OCI-LY7 (cell line): ENCODE data around the gene EIF4G3. TPM values are rescaled to one million over a fixed set of nuclear protein-coding genes. Genes with fewer than 3 reads are reported as not detected.

Experiments
- BruUV-seq: library from RNA; stranded (reverse); fragments of 400-500 nt; replicated peaks from 2 replicates; lab custom pipeline; 2021; lab: Mats Ljungman, UMichigan
- CTCF ChIA-PET: fragments of 300-600 bp; sonication (Branson Sonifier 250); formaldehyde crosslinking; loops from one replicate; lab custom pipeline; 2022; ENCODE audit warnings: antibody characterized with exemption; ENCODE audit not compliant: unreplicated experiment; lab: Charles Lee
- POLR2A ChIA-PET: fragments of 300-600 bp; sonication (Branson Sonifier 250); formaldehyde crosslinking; loops from one replicate; lab custom pipeline; 2022; ENCODE audit warnings: antibody characterized with exemption; lab: Charles Lee
- DNase-seq: peaks from one replicate; pipeline ENCODE4 v3.0.0-alpha.2; 2015; ENCODE audit warnings: low spot score
- H2AFZ ChIP-seq: fragments of 200-600 bp; sonication (generic), shearing (Covaris generic); 2 replicates; pipeline ENCODE4 v1.6.1; 2014; ENCODE audit warnings: mild to moderate bottlenecking, antibody characterized with exemption, low read length, moderate library complexity
- H3K27ac ChIP-seq: fragments of 200-600 bp; sonication (generic); 2 replicates; pipeline ENCODE4 v1.5.1; 2014; ENCODE audit warnings: mixed run types, low read depth, mild to moderate bottlenecking, moderate library complexity, low read length, inconsistent platforms; ENCODE audit not compliant: poor library complexity, severe bottlenecking
- H3K36me3 ChIP-seq: fragments of 200-600 bp; sonication (generic); 2 replicates; pipeline ENCODE4 v1.6.1; 2014; ENCODE audit warnings: mild to moderate bottlenecking, antibody characterized with exemption, low read length, moderate library complexity, mixed read lengths; ENCODE audit not compliant: insufficient read depth
- H3K4me1 ChIP-seq: fragments of 200-600 bp; sonication (generic); 2 replicates; pipeline ENCODE4 v1.5.1; 2014; ENCODE audit warnings: mild to moderate bottlenecking, low read length; ENCODE audit not compliant: insufficient read depth, poor library complexity, severe bottlenecking
- H3K4me2 ChIP-seq: fragments of 200-600 bp; sonication (generic); 2 replicates; pipeline ENCODE4 v1.6.1; 2014; ENCODE audit warnings: mild to moderate bottlenecking, low read length
- H3K4me3 ChIP-seq: fragments of 200-600 bp; sonication (generic); 2 replicates; pipeline ENCODE4 v1.5.1; 2014; ENCODE audit warnings: mild to moderate bottlenecking, low read depth, low read length; ENCODE audit not compliant: poor library complexity, severe bottlenecking
- H3K79me2 ChIP-seq: fragments of 200-600 bp; sonication (generic); 2 replicates; pipeline ENCODE4 v1.6.1; 2016; ENCODE audit warnings: low read depth, mild to moderate bottlenecking, low read length, moderate library complexity, mixed read lengths; ENCODE audit not compliant: insufficient read depth
- H3K9me2 ChIP-seq: fragments of 200-600 bp; sonication (generic); 2 replicates; pipeline ENCODE4 v1.6.1; 2016; ENCODE audit warnings: mild to moderate bottlenecking, low read length, mixed read lengths; ENCODE audit not compliant: insufficient read depth
- H3K9me3 ChIP-seq: fragments of 200-600 bp; sonication (generic); 2 replicates; pipeline ENCODE4 v1.6.1; 2014; ENCODE audit warnings: mild to moderate bottlenecking, mixed run types, low read length, mixed read lengths
- H4K20me1 ChIP-seq: fragments of 200-600 bp; sonication (generic); 2 replicates; pipeline ENCODE4 v1.6.1; 2014; ENCODE audit warnings: mild to moderate bottlenecking, antibody characterized with exemption, low read length, moderate library complexity, mixed read lengths; ENCODE audit not compliant: insufficient read depth
- EZH2phosphoT487 ChIP-seq: fragments of 200-600 bp; sonication (generic); IDR thresholded peaks from 2 replicates; pipeline ENCODE4 v1.6.1; 2018; ENCODE audit warnings: low read depth, borderline replicate concordance, mild to moderate bottlenecking, mixed run types, antibody characterized with exemption, low read length, moderate library complexity, mixed read lengths
- intact Hi-C: fragments of 100-400 bp; cut with micrococcal nuclease; formaldehyde crosslinking; loops from one replicate; pipeline ENCODE4 v1.10.0; 2022; ENCODE audit not compliant: unreplicated experiment
- total RNA-seq, 2 experiments: library from RNA; depleted of rRNA in 1 of 2; stranded (reverse); fragments of >200 nt in 1 of 2; shearing (Covaris generic) in 1 of 2; gene quantifications; 2 replicates each; pipeline ENCODE4 v1.2.3, GENCODE V29; 2014 to 2022
- TF ChIP-seq, protein P1 (sequence below): fragments of 200-600 bp; sonication (generic); conservative IDR thresholded peaks from 2 replicates; pipeline ENCODE4 v1.5.1; 2014; ENCODE audit warnings: mild to moderate bottlenecking, antibody characterized with exemption, low read length, moderate library complexity, mixed read lengths

Gene EIF4G3
- total RNA-seq, 2 experiments from 2014 or later = 28.5 to 62.1 TPM

DNA sequence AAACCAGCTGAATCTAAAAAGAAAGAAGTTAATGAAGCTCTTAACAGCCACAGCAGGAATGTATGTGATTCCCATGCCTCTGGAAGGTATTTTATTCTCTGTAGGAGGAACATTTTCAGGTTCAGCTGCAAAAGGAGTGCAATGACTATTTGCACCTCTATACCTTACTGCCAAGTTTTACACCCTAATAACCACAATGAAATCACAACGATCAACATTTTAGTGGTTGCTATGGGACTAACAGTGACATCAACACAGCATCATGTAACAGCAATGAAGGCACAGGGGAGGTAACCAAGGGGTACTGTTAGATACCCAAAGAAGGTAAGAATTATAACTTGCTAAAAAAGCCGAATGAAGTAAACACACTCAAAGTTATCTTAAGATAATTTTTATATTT lies 273.3 kb downstream of the EIF4G3 start:
- no peaks in the 10 kb centered on the region for H3K36me3 ChIP-seq
- H3K4me1 ChIP-seq = no peaks in the 10 kb centered on the region
- no peaks in the 10 kb centered on the region for H3K9me3 ChIP-seq
- H3K27ac ChIP-seq = no peak overlapping the region
- no peak overlapping the region for H3K4me2 ChIP-seq
- H4K20me1 ChIP-seq = no peaks in the 10 kb centered on the region
- DNase-seq = no peak
- BruUV-seq = no TSS peak
- POLR2A ChIA-PET = interaction anchor here (0.6 to 1.0 kb wide), 2 partner anchors 12 to 29 kb away, joined by 3 read pairs; no protein-coding TSS in a partner anchor
- no peaks in the 10 kb centered on the region for H3K79me2 ChIP-seq
- TF ChIP-seq, protein P1, sequence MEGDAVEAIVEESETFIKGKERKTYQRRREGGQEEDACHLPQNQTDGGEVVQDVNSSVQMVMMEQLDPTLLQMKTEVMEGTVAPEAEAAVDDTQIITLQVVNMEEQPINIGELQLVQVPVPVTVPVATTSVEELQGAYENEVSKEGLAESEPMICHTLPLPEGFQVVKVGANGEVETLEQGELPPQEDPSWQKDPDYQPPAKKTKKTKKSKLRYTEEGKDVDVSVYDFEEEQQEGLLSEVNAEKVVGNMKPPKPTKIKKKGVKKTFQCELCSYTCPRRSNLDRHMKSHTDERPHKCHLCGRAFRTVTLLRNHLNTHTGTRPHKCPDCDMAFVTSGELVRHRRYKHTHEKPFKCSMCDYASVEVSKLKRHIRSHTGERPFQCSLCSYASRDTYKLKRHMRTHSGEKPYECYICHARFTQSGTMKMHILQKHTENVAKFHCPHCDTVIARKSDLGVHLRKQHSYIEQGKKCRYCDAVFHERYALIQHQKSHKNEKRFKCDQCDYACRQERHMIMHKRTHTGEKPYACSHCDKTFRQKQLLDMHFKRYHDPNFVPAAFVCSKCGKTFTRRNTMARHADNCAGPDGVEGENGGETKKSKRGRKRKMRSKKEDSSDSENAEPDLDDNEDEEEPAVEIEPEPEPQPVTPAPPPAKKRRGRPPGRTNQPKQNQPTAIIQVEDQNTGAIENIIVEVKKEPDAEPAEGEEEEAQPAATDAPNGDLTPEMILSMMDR = no peak
- no peak for TF ChIP-seq EZH2phosphoT487
- H3K4me3 ChIP-seq = no peak overlapping the region
- intact Hi-C loops = no loop called here
- no peak overlapping the region for H2AFZ ChIP-seq
- CTCF ChIA-PET = no interaction called here
- H3K9me2 ChIP-seq = no peaks in the 10 kb centered on the region

DNA sequence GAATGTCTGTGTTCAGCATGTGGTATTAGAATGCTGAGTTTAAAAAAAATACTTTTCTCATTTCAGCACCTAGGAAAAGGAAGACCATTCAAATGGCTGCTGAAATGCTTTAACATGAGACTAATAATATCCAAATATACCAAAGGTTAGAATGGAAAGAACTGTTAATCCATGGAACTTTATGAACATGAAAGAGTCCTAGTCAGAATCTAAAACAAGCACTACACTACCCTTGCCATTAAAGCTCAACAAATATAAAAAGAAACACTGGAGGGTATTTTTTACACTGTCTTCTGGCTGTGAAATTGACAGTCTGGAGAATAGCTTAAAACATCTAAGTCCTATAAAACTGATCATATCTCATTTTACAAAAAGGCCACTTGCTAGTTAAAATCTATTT lies 276.6 kb downstream of the EIF4G3 start:
- H3K36me3 ChIP-seq = no peaks in the 10 kb centered on the region
- H3K79me2 ChIP-seq = no peaks in the 10 kb centered on the region
- H4K20me1 ChIP-seq = no peaks in the 10 kb centered on the region
- ChIA-PET POLR2A (interaction anchor here (0.5 kb wide), 1 partner anchor 11 kb away, joined by 4 read pairs; no protein-coding TSS in a partner anchor), CTCF (no interaction called here)
- no peak overlapping the region for H2AFZ ChIP-seq
- H3K4me2 ChIP-seq = no peak overlapping the region
- BruUV-seq = no TSS peak
- H3K9me3 ChIP-seq = no peaks in the 10 kb centered on the region
- H3K4me1 ChIP-seq = no peaks in the 10 kb centered on the region
- intact Hi-C loops = no loop called here
- no peak for DNase-seq
- H3K9me2 ChIP-seq = no peaks in the 10 kb centered on the region
- H3K27ac ChIP-seq = no peak overlapping the region
- TF ChIP-seq, protein P1 = no peak
- TF ChIP-seq EZH2phosphoT487 = no peak
- H3K4me3 ChIP-seq = no peak overlapping the region

DNA sequence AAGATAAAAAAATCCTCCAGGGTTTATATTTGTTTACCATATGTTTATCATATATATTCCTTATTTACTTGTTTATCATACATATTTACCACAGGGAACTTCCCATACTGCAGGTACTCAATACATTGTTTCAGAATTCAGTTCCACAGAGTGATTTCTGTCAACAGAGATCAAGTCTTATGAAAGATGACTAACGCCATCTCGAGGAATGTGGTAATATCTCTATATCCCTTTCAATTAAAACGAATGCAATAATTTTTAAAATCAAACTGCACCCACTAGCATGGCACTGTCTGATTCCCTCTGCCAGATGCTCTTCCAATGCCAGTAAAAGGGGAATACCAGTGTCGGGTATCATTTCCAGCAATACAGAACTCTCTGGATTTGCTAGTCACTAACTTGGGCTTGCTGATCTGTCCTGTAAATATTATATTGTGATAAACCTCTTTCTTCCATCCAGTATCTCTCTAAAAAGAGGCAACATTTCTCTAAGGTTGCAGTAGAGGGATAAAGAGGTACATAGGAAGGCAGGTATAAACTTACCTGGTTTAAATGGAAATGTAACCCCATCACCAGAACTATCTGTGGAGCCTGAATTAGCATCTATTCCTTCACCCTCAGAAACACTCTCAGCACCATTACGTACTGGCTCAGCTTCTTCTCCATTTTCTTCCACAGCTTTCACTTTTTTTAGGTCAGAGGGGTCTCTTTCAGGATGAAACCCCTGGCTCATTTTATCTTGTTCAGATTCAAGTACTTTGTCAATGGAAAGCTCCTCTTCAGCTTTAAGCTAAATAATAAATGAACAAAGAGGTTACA lies 277.3 kb downstream of the EIF4G3 start:
- no peak overlapping the region for H2AFZ ChIP-seq
- no peaks in the 10 kb centered on the region for H3K9me2 ChIP-seq
- no peaks in the 10 kb centered on the region for H4K20me1 ChIP-seq
- no peaks in the 10 kb centered on the region for H3K36me3 ChIP-seq
- no peaks in the 10 kb centered on the region for H3K9me3 ChIP-seq
- no peak overlapping the region for H3K4me2 ChIP-seq
- H3K27ac ChIP-seq = no peak overlapping the region
- ChIA-PET CTCF (no interaction called here), POLR2A (interaction anchor here (0.6 kb wide), 1 partner anchor 8 kb away, joined by 3 read pairs; no protein-coding TSS in a partner anchor)
- TF ChIP-seq, protein P1 = no peak
- TF ChIP-seq EZH2phosphoT487 = no peak
- no peaks in the 10 kb centered on the region for H3K79me2 ChIP-seq
- intact Hi-C loops = no loop called here
- no peak for DNase-seq
- no TSS peak for BruUV-seq
- no peaks in the 10 kb centered on the region for H3K4me1 ChIP-seq
- H3K4me3 ChIP-seq = no peak overlapping the region
